CD4-positive, alpha-beta T cell treated with Interleukin-21 for 1 hour (primary cell): ENCODE measurements around the gene DSCAML1.

ENCODE experiments used
- DNase-seq: peaks from one replicate; pipeline ENCODE4 v3.0.0-alpha.2; 2020

Gene DSCAML1

GRCh38 chr11:117631336-117632140, 165.5 kb downstream of the DSCAML1 start:
- no peak for DNase-seq

GRCh38 chr11:117629891-117630538, 167.0 kb downstream of the DSCAML1 start:
- no peak for DNase-seq

GRCh38 chr11:117629146-117629545, 167.9 kb downstream of the DSCAML1 start:
- DNase-seq, result no peak

- DNase-seq, result no peak
These were observed 169.8 kb downstream of the DSCAML1 start for GRCh38 chr11:117627259-117627658.

- no peak for DNase-seq
These were observed 170.4 kb downstream of the DSCAML1 start for GRCh38 chr11:117626576-117626975.

GRCh38 chr11:117625237-117625636, 171.8 kb downstream of the DSCAML1 start:
- no peak for DNase-seq

GRCh38 chr11:117623831-117624271, 173.2 kb downstream of the DSCAML1 start:
- DNase-seq, result no peak

GRCh38 chr11:117621226-117621625, 175.8 kb downstream of the DSCAML1 start:
- DNase-seq, result no peak

- DNase-seq, result no peak
These were observed 176.4 kb downstream of the DSCAML1 start for GRCh38 chr11:117620659-117621058.

GRCh38 chr11:117620086-117620485, 176.9 kb downstream of the DSCAML1 start:
- DNase-seq, result no peak

- no peak for DNase-seq
These were observed 177.4 kb downstream of the DSCAML1 start for GRCh38 chr11:117619661-117620060.

- no peak for DNase-seq
These were observed 178.0 kb downstream of the DSCAML1 start for GRCh38 chr11:117618982-117619355.

GRCh38 chr11:117618302-117618981, 178.6 kb downstream of the DSCAML1 start:
- DNase-seq, result no peak

GRCh38 chr11:117616979-117617378, 180.0 kb downstream of the DSCAML1 start:
- no peak for DNase-seq

- DNase-seq, result no peak
These were observed 182.3 kb downstream of the DSCAML1 start for GRCh38 chr11:117614728-117615127.

- no peak for DNase-seq
These were observed 183.5 kb downstream of the DSCAML1 start for GRCh38 chr11:117613521-117613920.

GRCh38 chr11:117612177-117612576, 184.8 kb downstream of the DSCAML1 start:
- no peak for DNase-seq

GRCh38 chr11:117610901-117611300, 186.1 kb downstream of the DSCAML1 start:
- DNase-seq, result no peak

GRCh38 chr11:117610045-117610444, 187.0 kb downstream of the DSCAML1 start:
- DNase-seq, result no peak

GRCh38 chr11:117607449-117607848, 189.6 kb downstream of the DSCAML1 start:
- no peak for DNase-seq

- no peak for DNase-seq
These were observed 190.2 kb downstream of the DSCAML1 start for GRCh38 chr11:117606790-117607189.

- DNase-seq, result no peak
These were observed 190.8 kb downstream of the DSCAML1 start for GRCh38 chr11:117606211-117606610.

GRCh38 chr11:117605331-117605730, 191.7 kb downstream of the DSCAML1 start:
- DNase-seq, result no peak
